Measurements from ENCODE around the gene AZU1.
"Not testable (repeated sequence)": the region's sequence is repeated elsewhere in the genome, so short reads cannot be mapped to it uniquely, and the experiment has no call there.

Gene AZU1

DNA sequence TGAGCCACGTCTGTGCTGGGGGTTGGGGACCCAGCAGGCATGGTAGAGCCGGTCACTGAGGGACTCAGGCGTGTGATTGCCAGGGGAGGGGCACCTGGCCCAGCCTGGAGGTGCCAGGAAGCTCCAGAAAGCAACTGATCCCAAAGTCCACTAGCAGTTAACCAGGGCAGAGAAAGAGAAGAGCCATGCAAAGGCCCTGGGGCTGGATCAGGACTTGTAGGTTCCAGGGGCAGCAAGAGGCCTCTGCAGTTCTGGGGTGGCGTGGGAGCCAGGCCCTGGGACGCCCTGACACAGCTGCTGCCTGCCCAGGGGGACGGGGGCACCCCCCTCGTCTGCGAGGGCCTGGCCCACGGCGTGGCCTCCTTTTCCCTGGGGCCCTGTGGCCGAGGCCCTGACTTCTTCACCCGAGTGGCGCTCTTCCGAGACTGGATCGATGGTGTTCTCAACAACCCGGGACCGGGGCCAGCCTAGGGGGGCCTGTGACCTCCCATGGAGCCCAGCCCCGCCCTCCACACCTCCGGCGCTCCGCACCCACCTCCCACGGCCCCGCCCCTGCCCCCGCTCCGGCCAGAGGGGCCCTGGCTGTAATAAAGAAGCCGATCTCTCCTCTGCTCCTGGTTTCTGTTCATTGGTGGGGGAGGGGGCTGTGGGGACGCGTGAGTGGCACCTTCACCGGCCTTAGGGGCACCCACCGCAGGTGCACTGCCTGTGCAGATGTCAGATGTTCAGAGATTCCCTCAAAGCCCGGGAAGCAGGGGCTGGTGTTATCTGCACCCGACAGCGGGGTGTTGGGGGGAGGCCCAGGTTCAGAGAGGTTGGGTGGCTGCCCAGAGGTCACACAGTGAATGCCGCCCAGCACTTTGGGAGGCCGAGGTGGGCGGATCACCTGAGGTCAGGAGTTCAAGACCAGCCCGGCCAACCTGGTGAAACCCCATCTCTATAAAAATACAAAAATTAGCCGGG lies 4.1 kb downstream of the AZU1 start:
- no peak for DNase-seq (ENCODE audit: low read depth)

DNA sequence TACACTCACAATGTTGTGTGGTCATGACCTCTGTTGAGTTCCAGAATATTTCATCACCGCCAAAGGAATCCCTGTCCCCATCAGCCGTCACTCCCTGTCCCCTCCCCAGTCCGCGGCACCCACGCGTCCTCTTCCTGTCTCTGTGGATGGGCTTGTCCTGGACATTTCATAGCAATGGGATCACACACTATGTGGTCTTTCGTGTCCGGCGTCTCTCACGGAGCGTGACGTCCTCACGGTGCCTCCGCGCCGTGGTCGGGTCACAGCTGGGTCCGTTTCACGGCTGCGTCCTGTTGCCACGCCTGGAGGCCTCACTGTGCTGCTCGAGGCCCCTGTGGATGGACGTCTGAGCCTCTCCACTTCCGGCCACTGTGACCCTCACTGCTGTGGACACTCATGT lies 6.6 kb downstream of the AZU1 start:
- DNase-seq (ENCODE audit: low read depth), result no peak

DNA sequence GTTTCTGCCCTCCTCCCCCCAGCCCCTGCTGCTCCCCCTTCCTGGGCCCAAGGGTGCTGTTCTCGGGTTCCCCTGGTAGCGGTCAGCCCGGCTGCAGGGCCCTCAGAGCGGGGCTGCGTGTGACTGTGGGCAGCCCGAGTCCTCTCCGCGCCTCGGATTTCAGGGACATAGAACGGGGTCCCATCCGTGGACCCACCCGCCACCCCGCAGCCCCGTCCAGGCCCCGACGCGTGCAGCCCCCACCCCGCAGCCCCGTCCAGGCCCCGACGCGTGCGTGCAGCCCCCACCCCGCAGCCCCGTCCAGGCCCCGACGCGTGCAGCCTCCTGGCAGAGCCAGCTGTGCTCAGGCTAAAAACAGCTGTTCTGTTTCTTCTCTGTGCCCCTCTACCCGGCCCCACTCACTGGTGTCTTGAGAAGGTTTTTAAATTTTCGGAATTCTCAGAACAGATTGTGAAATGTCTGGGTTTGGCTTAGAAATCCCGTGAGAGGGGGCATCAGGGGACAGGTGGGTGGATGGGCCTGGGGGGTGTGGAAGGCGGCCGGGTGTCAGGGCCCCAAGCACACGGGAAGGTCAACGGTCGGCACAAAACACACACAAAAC lies 7.7 kb downstream of the AZU1 start:
- no peak for DNase-seq (ENCODE audit: low read depth)

DNA sequence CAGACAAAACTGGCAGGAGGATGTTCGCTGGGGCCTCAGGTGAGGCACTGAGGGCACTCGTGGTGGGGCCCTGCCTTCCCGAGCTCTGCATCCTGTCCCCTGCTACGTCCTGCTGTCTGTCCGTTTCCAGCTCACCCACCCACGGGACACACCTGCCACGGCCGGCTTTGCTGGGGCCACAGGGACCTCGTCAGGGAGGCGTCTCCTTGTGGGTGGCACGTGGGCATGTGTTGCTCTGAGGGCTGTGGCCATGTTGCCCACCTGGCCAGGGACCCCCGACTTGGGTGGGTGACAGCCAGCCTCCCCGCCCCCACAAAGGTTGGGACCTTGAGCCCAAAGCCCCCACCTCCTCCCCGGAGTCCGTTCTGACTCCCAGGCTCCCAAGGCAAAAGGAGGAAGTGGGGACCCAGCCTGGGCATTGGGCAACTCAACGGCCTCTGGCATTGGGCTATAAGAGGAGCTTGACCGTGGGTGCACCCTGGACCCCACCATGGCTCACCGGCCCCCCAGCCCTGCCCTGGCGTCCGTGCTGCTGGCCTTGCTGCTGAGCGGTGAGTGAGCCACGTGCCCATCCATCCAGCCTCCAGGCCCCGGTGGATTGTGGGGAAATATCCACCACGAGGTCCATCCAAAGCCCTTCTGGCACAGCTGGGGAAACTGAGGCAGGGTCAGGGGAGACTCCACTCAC lies 13.0 kb downstream of the AZU1 start, which contains the start of gene PRTN3:
Gene PRTN3 (plus strand): TSS at position 481 of the 688 bp plus-strand sequence. CDS start 10 bp downstream, at position 491.
- no peak for DNase-seq (ENCODE audit: low read depth)

DNA sequence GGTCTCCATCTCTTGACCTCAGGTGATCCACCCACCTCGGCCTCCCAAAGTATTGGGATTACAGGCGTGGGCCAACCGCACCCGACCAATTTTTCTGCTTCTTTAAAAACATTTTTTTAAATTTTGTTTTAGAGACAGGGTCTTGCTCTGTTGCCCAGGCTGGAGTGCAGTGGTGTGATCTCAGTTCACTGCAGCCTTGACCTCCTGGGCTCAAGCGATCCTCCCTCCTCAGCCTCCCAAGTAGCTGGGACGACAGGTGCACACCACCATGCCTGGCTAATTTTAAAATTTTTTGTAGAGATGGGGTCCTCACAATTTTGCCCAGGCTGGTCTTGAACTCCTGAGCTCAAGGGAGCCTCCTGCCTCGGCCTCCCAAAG lies 15.2 kb downstream of the AZU1 start:
- DNase-seq (ENCODE audit: low read depth), result not testable (repeated sequence)

DNA sequence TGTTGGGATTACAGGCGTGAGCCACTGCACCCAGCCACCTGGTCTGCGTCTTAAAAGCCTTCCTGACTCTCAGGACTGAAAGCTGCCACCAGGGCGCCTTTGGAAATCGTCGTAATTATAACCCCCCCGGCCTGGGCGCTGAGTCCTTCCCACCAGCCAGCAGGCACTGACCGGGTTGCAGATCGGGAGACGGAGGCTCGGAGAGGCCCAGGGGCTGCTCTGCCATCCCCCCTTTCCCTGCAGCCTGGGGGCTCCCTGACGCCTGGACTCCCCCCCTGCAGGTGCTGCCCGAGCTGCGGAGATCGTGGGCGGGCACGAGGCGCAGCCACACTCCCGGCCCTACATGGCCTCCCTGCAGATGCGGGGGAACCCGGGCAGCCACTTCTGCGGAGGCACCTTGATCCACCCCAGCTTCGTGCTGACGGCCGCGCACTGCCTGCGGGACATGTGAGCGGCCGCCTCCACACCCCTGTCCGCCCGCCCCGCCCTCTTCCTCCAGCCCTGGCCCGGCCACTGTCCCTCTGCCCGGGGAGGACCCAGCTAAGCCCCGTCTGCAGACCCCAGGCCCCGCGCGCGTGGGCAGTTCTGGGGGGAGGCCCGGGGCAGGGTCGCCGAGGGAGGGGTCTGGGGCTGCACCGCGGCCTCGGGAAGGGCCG lies 15.7 kb downstream of the AZU1 start:
- DNase-seq (ENCODE audit: low read depth), result no peak

DNA sequence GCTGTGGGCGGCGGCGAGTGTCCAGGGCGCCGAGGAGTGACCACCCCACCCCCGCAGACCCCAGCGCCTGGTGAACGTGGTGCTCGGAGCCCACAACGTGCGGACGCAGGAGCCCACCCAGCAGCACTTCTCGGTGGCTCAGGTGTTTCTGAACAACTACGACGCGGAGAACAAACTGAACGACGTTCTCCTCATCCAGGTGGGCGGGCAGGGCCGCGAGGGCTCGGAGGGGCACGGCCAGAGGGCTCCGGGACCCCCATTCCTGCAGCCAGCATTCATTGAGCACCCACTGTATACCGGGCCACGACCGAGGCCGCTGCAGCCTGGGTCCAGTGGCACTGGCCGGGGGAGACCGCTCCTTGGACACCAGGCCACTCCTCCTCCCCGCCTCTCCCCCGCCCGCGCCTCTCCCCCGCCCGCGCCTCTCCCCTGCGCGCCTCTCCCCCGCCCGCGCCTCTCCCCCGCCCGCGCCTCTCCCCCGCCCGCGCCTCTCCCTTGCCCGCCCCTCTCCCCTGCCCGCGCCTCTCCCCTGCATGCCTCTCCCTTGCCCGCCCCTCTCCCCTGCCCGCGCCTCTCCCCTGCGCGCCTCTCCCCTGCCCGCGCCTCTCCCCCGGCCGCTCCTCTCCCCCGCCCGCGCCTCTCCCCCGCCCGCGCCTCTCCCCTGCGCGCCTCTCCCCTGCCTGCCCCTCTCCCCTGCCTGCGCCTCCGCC lies 16.4 kb downstream of the AZU1 start:
- DNase-seq (ENCODE audit: low read depth), result no peak

DNA sequence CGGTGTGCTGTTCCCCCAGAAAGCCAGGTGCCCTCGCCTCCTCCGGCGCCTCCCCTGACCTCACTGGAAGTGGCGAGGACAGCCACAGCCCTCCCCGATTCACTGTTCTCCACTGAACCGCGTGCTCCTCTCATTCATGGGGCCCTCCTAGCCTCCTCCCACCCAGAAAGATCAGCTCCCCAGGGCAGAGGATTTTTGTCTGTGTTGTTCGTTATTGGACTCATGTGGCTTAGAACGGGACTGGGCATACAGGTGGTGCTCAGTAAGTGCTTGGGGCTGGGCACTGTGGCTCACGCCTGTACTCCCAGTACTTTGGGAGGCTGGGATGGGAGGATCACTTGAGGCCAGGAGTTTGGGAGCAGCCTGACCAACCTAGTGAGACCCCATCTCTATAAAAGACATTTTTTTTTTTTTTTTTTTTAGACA lies 16.9 kb downstream of the AZU1 start:
- DNase-seq (ENCODE audit: low read depth), result no peak

DNA sequence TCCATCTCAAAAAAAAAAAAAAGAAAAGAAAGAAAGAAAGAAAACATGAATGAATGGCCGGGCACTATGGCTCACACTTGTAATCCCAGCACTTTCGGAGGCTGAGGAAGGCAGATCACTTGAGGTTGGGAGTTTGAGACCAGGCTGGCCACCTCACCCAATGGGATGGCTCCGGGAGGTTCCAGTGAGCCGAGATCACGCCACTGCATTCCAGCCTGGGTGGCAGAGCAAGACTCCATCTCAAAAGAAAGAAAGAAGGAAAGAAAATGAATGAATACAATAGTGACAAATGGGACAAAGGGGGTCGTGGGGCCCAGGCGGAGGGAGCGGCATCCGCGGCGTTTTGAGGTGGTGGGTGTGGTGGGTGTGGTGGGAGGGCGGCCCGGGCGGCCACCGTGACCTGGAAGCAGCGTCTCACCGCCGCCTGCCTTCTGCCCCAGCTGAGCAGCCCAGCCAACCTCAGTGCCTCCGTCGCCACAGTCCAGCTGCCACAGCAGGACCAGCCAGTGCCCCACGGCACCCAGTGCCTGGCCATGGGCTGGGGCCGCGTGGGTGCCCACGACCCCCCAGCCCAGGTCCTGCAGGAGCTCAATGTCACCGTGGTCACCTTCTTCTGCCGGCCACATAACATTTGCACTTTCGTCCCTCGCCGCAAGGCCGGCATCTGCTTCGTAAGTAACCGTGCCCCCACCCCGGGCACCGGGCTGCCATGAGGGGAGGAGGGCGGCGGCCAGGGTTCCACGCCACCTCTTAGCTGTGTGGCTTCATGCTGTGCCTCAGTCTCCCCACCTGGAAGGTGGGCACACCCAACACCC lies 18.3 kb downstream of the AZU1 start:
- no peak for DNase-seq (ENCODE audit: low read depth)

DNA sequence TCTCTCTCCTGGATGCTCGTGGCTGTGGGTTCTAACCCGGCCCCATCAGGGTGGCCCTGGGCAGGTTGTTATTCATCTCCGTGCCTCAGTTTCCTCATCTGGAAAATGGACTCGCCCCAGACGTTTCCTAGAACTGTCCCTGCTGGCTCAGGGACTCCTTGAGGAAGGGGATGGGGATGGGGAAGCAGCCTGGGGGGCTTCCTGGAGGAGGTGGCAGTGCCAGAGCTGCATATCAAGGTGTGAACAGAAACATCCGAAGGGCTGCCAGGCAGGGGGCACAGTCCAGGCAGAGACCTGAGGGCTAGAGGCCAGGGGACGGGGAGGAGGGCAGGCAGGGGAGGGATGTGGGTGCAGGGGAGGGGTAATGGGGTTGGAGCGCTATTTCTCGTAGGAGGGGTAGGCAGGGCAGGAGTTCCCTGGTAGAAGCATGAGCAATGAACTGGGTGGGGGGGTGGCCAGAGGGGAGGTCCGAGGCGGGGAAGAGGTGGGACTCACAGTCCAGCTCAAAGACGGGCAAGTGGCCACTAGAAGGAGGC lies 20.8 kb downstream of the AZU1 start:
- DNase-seq (ENCODE audit: low read depth), result no peak

DNA sequence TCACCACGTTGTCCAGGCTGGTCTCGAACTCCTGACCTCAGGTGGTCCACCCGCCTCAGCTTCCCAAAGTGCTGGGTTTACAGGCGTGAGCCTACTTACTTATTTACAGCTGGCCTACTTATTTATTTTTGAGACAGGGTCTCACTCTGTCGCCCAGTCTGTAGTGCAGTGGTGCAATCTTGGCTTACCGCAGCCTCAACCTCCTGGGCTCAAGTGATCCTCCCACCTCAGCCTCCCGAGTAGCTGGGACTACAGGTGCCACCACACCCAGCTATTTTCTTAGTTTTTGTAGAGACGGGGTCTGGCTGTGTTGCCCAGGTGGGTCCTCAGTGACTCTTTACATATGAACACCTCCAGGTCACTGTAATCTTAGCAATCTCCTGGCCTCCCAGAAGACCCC lies 21.6 kb downstream of the AZU1 start:
- DNase-seq (ENCODE audit: low read depth), result not testable (repeated sequence)

DNA sequence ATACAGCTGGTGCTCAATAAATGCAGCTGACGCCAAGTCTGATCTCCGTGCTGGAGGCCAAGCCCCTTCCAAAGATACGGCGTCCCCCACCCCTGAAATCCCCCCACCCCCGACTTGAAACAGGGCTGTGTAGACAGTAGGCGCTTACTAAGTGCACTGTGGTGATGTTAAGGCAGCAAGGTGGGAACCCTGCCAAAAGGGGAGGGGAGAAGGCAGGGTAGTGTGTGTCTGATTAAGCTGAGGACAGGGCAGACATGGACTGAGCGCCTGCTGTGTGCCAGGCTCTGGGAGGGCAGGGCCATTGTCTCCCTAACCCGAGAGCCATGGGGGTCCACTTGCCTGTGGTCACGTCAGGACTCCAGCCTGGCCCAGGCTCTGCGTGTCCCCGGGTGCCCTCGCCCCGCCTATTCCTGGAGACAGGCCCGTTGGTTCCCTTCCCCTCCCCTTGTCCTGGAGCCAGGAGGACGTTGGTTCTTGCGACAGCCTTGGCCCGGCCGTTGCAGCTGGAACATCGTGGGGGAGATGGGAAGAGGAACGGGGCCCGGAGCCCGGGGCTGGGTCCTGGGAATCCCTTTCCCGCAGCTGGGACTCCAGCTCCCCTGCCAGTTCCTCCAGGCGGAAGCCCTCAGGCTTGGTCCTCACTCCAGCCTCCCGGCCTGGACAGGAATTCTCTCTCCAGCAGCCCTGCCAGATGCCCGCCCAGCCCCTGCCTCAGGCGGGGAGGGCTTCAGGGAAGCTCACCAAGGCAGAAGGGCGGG lies 22.8 kb downstream of the AZU1 start:
- no peak for DNase-seq (ENCODE audit: low read depth)

DNA sequence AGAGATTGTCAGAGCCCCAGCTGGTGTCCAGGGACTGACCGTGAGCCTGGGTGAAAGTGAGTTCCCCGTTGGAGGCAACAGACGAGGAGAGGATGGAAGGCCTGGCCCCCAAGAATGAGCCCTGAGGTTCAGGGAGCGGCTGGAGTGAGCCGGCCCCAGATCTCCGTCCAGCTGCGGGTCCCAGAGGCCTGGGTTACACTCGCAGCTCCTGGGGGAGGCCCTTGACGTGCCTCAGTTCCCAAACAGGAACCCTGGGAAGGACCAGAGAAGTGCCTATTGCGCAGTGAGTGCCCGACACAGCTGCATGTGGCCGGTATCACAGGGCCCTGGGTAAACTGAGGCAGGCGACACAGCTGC lies 23.3 kb downstream of the AZU1 start:
- DNase-seq (ENCODE audit: low read depth), result no peak

DNA sequence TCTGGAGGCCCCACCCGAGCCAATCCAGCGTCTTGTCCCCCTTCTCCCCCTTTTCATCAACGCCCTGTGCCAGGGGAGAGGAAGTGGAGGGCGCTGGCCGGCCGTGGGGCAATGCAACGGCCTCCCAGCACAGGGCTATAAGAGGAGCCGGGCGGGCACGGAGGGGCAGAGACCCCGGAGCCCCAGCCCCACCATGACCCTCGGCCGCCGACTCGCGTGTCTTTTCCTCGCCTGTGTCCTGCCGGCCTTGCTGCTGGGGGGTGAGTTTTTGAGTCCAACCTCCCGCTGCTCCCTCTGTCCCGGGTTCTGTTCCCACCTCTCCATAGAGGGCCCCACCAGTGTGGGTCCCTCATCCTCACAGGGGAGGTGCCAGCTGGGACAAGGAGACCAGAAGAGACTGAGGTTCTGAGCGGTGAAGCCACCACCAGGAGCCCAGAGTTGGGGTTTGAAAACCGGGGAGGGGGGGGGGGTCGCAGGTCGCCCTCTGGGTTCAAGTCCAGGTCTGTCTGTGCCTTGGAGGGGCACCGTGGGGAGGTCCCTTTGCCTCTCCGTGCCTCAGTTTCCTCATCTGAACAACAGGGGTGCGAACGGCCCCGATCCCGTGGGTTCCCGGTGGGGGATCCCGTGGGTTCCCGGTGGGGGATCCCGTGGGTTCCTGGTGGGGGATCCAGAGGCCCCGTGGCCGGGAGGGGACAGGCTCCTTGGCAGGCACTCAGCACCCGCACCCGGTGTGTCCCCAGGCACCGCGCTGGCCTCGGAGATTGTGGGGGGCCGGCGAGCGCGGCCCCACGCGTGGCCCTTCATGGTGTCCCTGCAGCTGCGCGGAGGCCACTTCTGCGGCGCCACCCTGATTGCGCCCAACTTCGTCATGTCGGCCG lies 24.7 kb downstream of the AZU1 start, which contains the start of gene ELANE:
Gene ELANE (plus strand): TSS at position 168 of the 878 bp plus-strand sequence. CDS start 26 bp downstream, at position 194.
- no peak for DNase-seq (ENCODE audit: low read depth)

DNA sequence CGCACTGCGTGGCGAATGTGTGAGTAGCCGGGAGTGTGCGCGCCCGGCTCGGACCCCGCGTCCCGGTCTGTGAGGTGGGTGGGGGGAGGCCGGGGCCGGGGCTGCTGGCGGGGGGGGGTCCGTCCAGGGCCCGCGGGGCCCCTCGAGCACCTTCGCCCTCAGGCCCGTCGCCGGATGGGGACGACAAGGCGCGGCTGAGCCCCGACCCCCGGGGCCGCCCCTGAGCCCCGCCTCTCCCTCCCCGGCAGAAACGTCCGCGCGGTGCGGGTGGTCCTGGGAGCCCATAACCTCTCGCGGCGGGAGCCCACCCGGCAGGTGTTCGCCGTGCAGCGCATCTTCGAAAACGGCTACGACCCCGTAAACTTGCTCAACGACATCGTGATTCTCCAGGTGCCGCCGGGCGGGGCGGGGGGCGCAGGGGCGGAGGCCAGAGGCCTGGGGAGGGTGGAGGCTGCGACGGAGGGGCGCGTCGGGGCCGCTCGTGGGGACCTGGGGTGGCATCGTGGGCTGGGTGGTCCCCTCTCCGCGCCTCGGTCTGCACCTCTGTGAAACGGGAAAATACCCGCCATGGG lies 25.5 kb downstream of the AZU1 start:
- no peak for DNase-seq (ENCODE audit: low read depth)

DNA sequence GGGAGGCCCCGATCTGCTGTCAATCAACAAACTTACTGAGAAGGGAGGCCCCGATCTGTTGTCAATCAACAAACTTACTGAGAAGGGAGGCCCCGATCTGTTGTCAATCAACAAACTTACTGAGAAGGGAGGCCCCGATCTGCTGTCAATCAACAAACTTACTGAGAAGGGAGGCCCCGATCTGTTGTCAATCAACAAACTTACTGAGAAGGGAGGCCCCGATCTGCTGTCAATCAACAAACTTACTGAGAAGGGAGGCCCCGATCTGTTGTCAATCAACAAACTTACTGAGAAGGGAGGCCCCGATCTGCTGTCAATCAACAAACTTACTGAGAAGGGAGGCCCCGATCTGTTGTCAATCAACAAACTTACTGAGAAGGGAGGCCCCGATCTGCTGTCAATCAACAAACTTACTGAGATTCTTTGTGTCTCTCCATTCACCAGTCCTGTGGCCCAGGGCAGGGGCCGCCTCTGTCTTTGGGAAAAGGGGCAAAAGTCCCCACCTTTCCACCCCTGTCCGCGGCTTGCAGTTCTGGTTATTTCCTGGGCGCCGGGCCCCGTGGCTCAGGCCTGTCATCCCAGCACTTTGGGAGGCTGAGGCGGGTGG lies 26.1 kb downstream of the AZU1 start:
- DNase-seq (ENCODE audit: low read depth), result not testable (repeated sequence)

DNA sequence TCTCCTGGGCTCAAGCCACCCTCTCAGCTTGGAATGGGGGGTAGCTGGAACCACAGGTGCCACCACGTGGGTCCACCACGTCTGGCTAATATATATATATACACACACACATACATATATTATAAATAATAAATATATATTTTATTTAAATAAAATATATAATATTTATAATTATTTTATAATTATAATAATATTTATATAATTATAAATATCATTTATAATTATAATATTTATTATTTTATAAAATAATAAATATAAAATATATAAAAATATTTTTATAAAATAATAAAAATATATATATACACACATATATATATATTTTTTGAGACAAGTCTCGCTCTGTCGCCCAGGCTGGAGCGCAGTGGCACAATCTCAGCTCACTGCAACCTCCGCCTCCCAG lies 26.9 kb downstream of the AZU1 start:
- no peak for DNase-seq (ENCODE audit: low read depth)

DNA sequence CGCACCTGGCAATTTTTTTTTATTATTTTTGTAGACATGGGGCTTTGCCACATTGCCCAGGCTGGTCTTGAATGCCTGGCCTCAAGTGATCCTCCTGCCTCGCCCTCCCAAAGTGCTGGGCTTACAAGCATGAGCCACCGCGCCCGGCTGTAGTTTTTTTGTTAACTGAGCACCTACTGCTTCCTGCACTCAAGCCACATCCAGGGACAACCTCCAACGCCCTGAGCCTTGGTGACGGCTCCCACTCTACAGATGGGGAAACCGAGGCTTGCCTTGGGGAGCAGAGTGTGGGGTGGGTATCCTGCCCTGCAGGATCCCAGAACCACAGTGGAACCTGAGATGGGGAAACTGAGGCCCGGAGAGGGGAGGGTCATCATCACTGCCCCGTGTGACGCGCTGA lies 27.5 kb downstream of the AZU1 start:
- DNase-seq (ENCODE audit: low read depth), result no peak

Measured in stimulated activated CD8-positive, alpha-beta memory T cell treated with anti-CD3 and anti-CD28 coated beads, Interleukin-15, amount 100 ng/mL, for 1 hour (primary cell).